RWPE1 (cell line): ENCODE data around the gene CCDC141.

Experiments
- CTCF ChIA-PET: fragments of 350-600 bp; sonication (Branson Sonifier 250); formaldehyde crosslinking; extraction: SDS; loops from one replicate; lab custom pipeline; 2021; lab: Yijun Ruan, JAX
- POLR2A ChIA-PET: fragments of 400-600 bp; formaldehyde crosslinking; extraction: SDS; loops from one replicate; lab custom pipeline; 2020; ENCODE audit warnings: antibody characterized with exemption; ENCODE audit not compliant: low non-redundant PET; lab: Yijun Ruan, JAX
- DNase-seq: peaks from one replicate; pipeline ENCODE4 v3.0.0; 2012; ENCODE audit warnings: low spot score
- H3K27ac ChIP-seq: fragments of 450-650 bp; 2 replicates; pipeline ENCODE4 v1.5.1; 2017
- CTCF ChIP-seq: fragments of 450-650 bp; conservative IDR thresholded peaks from 2 replicates; pipeline ENCODE4 v1.5.1; 2017; ENCODE audit warnings: low read depth, mild to moderate bottlenecking

CCDC141 gene

GRCh38 chr2:178860551-178860950 is 189.4 kb downstream of the CCDC141 start:
- DNase-seq, result no peak
- POLR2A ChIA-PET, result no interaction called here
- TF ChIP-seq CTCF, result no peak
- CTCF ChIA-PET, result interaction anchor here (0.5 to 0.7 kb wide), 2 partner anchors 75 to 1711 kb away, joined by 3 read pairs; no protein-coding TSS in a partner anchor
- H3K27ac ChIP-seq, result no peak overlapping the region

GRCh38 chr2:178859730-178860129 is 190.2 kb downstream of the CCDC141 start:
- DNase-seq, result no peak
- no peak for TF ChIP-seq CTCF
- ChIA-PET CTCF (interaction anchor here (0.7 to 1.1 kb wide), 2 partner anchors 32 to 1711 kb away, joined by 3 to 4 read pairs; no protein-coding TSS in a partner anchor), POLR2A (no interaction called here)
- H3K27ac ChIP-seq, result no peak overlapping the region

- POLR2A ChIA-PET, result no interaction called here
- H3K27ac ChIP-seq, result no peak overlapping the region
- TF ChIP-seq CTCF, result no peak
- no peak for DNase-seq
- CTCF ChIA-PET, result interaction anchor here (1.1 kb wide), 1 partner anchor 33 kb away, joined by 4 read pairs; no protein-coding TSS in a partner anchor
These were observed 190.9 kb downstream of the CCDC141 start for GRCh38 chr2:178858896-178859625.

GRCh38 chr2:178855151-178855550 is 194.8 kb downstream of the CCDC141 start:
- TF ChIP-seq CTCF, result no peak
- ChIA-PET CTCF (no interaction called here), POLR2A (no interaction called here)
- no peak for DNase-seq
- H3K27ac ChIP-seq, result no peak overlapping the region

- DNase-seq, result no peak
- ChIA-PET CTCF (no interaction called here), POLR2A (no interaction called here)
- H3K27ac ChIP-seq, result no peak overlapping the region
- no peak for TF ChIP-seq CTCF
These were observed 201.6 kb downstream of the CCDC141 start for GRCh38 chr2:178848335-178848734.

GRCh38 chr2:178846458-178846802 is 203.5 kb downstream of the CCDC141 start:
- DNase-seq, result no peak
- no peak for TF ChIP-seq CTCF
- POLR2A ChIA-PET, result no interaction called here
- H3K27ac ChIP-seq, result no peak overlapping the region
- CTCF ChIA-PET, result no interaction called here
